Adrenal gland (tissue), 5 donors: Measurements from ENCODE around the gene TMEM60.

Experiments used
- POLR2A ChIP-seq, 2 donors: fragments of 450-650 bp; IDR thresholded peaks; one replicate each; pipeline ENCODE4 v1.6.1; 2017; ENCODE audit warnings: antibody characterized with exemption in 2 of 2, mild to moderate bottlenecking in 2 of 2, moderate library complexity in 1 of 2
- TF ChIP-seq, protein P1 (sequence below), 6 experiments: fragments of 450-650 bp in 4 of 6; fragments of 200-600 bp in 2 of 6; sonication (generic) in 1 of 6; IDR thresholded peaks; 1 replicate in 5 of 6; 2 replicates in 1 of 6; pipeline versions ENCODE4 v1.5.1 to v1.8.0; 2016 to 2021; ENCODE audit warnings: antibody characterized with exemption in 6 of 6, mild to moderate bottlenecking in 2 of 6, moderate library complexity in 1 of 6
- donor health status: DM: no; HTN: no; CAD: no.

- no peak for TF ChIP-seq POLR2A (IDR thresholded peaks at IDR 0.05)
- TF ChIP-seq, protein P1, sequence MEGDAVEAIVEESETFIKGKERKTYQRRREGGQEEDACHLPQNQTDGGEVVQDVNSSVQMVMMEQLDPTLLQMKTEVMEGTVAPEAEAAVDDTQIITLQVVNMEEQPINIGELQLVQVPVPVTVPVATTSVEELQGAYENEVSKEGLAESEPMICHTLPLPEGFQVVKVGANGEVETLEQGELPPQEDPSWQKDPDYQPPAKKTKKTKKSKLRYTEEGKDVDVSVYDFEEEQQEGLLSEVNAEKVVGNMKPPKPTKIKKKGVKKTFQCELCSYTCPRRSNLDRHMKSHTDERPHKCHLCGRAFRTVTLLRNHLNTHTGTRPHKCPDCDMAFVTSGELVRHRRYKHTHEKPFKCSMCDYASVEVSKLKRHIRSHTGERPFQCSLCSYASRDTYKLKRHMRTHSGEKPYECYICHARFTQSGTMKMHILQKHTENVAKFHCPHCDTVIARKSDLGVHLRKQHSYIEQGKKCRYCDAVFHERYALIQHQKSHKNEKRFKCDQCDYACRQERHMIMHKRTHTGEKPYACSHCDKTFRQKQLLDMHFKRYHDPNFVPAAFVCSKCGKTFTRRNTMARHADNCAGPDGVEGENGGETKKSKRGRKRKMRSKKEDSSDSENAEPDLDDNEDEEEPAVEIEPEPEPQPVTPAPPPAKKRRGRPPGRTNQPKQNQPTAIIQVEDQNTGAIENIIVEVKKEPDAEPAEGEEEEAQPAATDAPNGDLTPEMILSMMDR (IDR thresholded peaks at IDR 0.05): no peak
Observed at GRCh38 chr7:77745746-77746145, 52.5 kb downstream of the TMEM60 start.
